ENCODE data around the gene REG3G. TPM values are rescaled to one million over a fixed set of nuclear protein-coding genes. Genes with fewer than 3 reads are reported as not detected.

The REG3G gene
- not detected for total RNA-seq (ENCODE audit: unreplicated experiment)
- long read RNA-seq = 0 reads

DNA sequence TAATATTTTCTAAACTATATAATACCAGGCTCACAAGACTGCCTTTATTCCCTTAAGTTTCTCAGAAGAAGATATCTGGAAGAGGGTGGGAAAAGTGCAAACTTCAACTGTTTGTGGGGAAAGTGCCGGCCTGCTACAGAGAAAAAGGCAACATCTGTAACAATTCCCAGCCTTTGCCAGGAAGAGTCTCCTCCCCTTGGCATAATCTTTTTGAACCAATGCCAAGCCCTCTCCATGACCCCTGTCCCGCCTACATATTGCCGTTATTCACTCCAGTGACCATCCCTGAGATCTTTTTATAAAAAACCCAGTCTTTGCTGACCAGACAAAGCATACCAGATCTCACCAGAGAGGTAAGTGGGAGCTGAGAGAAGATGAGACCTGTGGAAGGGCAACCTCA, at the start of gene REG3G:
TSS of gene REG3G (plus strand) at position 282 of the 400 bp plus-strand sequence. CDS start 392 bp downstream, outside the sequence.
- no peaks in the 10 kb centered on the region for H3K4me1 Mint-ChIP-seq (ENCODE audit: unreplicated experiment)
- H3K4me3 Mint-ChIP-seq (ENCODE audit: unreplicated experiment) = no peak within 1 kb of the TSS
- DNase-seq (ENCODE audit: low spot score) = no peak
- no peaks in the 10 kb centered on the region for H3K27me3 Mint-ChIP-seq (ENCODE audit: unreplicated experiment)
- no peaks in the 10 kb centered on the region for H3K9me3 Mint-ChIP-seq (ENCODE audit: unreplicated experiment)
- H3K36me3 Mint-ChIP-seq (ENCODE audit: low read depth, unreplicated experiment) = no peaks in the 10 kb centered on the region
- no peak within 1 kb of the TSS for H3K27ac Mint-ChIP-seq (ENCODE audit: unreplicated experiment)
- TF ChIP-seq, protein P1, sequence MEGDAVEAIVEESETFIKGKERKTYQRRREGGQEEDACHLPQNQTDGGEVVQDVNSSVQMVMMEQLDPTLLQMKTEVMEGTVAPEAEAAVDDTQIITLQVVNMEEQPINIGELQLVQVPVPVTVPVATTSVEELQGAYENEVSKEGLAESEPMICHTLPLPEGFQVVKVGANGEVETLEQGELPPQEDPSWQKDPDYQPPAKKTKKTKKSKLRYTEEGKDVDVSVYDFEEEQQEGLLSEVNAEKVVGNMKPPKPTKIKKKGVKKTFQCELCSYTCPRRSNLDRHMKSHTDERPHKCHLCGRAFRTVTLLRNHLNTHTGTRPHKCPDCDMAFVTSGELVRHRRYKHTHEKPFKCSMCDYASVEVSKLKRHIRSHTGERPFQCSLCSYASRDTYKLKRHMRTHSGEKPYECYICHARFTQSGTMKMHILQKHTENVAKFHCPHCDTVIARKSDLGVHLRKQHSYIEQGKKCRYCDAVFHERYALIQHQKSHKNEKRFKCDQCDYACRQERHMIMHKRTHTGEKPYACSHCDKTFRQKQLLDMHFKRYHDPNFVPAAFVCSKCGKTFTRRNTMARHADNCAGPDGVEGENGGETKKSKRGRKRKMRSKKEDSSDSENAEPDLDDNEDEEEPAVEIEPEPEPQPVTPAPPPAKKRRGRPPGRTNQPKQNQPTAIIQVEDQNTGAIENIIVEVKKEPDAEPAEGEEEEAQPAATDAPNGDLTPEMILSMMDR (IDR thresholded peaks at IDR 0.05; ENCODE audit: unreplicated experiment) = no peak

DNA sequence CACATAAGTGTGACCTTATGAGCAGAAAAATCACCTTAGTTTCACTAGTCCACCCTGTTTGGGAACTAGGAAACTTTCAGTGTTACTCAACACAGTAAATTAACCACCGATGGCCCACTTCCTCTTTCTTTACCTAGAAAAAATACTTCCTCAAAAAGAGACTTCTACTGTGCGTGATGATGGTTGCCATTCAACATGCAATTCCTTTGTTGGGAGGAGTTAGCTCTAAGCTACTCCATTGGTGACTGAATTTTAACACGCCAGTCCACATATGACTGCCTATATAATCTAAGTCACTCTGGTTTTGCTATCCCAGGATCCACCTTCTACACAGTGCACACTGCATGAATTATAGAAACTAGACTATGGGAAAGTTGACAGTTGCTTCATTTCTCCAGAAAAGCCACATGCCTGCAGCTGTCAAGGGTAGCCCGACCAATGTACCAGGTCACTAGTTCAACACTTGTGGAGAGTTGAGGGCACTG, 47.8 kb upstream of the REG3G start:
- Mint-ChIP-seq H3K27me3 (ENCODE audit: unreplicated experiment) (no peaks in the 10 kb centered on the region), H3K9me3 (ENCODE audit: unreplicated experiment) (no peaks in the 10 kb centered on the region), H3K36me3 (ENCODE audit: low read depth, unreplicated experiment) (no peaks in the 10 kb centered on the region), H3K27ac (ENCODE audit: unreplicated experiment) (no peak overlapping the region), H3K4me3 (ENCODE audit: unreplicated experiment) (no peak overlapping the region), H3K4me1 (ENCODE audit: unreplicated experiment) (peaks cover 16% of the 10 kb centered on the region)
- DNase-seq (ENCODE audit: low spot score) = no peak
- TF ChIP-seq, protein P1 (IDR thresholded peaks at IDR 0.05; ENCODE audit: unreplicated experiment) = no peak

DNA sequence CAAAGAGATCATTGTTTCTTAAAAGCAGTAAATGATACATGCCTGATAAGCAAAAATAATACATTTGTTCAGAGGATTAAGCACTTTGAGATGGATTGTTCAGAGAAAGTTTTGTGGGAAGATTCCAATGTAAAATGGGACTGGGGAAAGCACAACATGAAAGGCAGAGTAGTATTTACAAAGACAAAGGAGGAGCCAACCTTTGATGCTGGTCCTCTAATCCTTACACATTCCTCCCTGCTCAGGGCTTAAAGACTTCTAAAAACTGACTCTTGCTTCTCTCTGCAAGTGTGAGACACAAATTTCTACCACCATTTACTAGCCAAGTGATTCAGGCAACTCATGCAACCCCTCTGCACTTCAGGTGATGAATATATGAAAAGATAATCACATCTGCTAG, 47.2 kb upstream of the REG3G start:
- no peak overlapping the region for H3K4me3 Mint-ChIP-seq (ENCODE audit: unreplicated experiment)
- H3K4me1 Mint-ChIP-seq (ENCODE audit: unreplicated experiment) = peaks cover 22% of the 10 kb centered on the region
- no peaks in the 10 kb centered on the region for H3K36me3 Mint-ChIP-seq (ENCODE audit: low read depth, unreplicated experiment)
- TF ChIP-seq, protein P1 (IDR thresholded peaks at IDR 0.05; ENCODE audit: unreplicated experiment) = no peak
- DNase-seq (ENCODE audit: low spot score) = no peak
- no peak overlapping the region for H3K27ac Mint-ChIP-seq (ENCODE audit: unreplicated experiment)
- no peaks in the 10 kb centered on the region for H3K27me3 Mint-ChIP-seq (ENCODE audit: unreplicated experiment)
- H3K9me3 Mint-ChIP-seq (ENCODE audit: unreplicated experiment) = no peaks in the 10 kb centered on the region

DNA sequence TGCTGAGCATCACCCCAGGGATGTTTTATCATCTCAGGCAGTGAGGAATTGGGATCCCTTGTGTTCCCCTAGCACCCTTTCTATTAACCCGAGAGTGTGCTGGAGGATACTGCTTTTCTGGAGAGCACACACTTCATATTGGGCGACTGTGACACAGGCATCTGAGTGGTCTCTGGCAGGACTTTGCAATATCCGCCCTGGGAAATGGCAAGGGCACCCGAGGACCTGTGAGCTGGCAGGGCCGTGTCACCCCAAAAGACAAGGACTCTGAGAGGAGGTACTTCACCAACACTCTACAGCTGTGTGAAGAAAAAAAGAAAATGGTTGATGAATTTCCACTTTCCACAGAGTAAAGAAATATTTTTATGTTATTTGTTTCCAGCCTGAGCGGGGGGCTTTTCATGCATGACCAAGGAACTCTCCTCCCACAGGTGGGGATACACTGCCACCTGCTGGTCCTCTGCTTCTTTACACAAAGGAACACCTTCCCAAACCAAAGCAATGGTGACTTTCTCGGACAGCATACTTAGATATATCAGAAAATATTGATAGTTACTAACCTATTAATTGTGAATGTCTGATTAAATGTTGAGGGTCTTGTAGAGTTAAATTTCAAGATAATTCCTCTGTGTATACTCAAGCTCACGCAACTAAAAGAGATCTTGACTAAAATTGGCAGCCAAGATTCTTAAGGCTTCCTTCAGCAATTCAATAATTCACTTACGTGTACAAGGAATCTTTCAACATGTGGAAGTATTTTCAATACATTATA, 45.9 kb upstream of the REG3G start:
- Mint-ChIP-seq H3K27ac (ENCODE audit: unreplicated experiment) (no peak overlapping the region), H3K4me1 (ENCODE audit: unreplicated experiment) (peaks cover 30% of the 10 kb centered on the region), H3K27me3 (ENCODE audit: unreplicated experiment) (no peaks in the 10 kb centered on the region), H3K36me3 (ENCODE audit: low read depth, unreplicated experiment) (no peaks in the 10 kb centered on the region), H3K9me3 (ENCODE audit: unreplicated experiment) (no peaks in the 10 kb centered on the region), H3K4me3 (ENCODE audit: unreplicated experiment) (no peak overlapping the region)
- TF ChIP-seq, protein P1 (IDR thresholded peaks at IDR 0.05; ENCODE audit: unreplicated experiment) = peak; percentile 80
- peak; percentile 81 for DNase-seq (ENCODE audit: low spot score)

DNA sequence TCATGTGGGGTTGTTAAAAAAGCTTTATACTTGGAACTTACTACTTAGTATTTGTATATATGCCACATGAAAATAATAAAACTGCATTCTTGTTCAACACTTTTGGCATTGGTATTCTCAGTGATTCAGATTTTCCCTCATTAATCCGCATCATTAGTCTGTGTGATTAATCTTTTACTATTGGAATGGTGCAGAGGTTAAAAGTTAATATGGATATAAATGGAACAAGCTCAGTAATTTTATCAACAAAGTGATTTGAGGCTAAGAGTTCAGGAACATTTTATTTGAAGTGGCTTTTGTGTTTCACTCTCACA, 45.4 kb upstream of the REG3G start:
- H3K9me3 Mint-ChIP-seq (ENCODE audit: unreplicated experiment) = no peaks in the 10 kb centered on the region
- H3K27ac Mint-ChIP-seq (ENCODE audit: unreplicated experiment) = no peak overlapping the region
- no peak overlapping the region for H3K4me3 Mint-ChIP-seq (ENCODE audit: unreplicated experiment)
- no peaks in the 10 kb centered on the region for H3K27me3 Mint-ChIP-seq (ENCODE audit: unreplicated experiment)
- TF ChIP-seq, protein P1 (IDR thresholded peaks at IDR 0.05; ENCODE audit: unreplicated experiment) = no peak
- no peak for DNase-seq (ENCODE audit: low spot score)
- H3K4me1 Mint-ChIP-seq (ENCODE audit: unreplicated experiment) = peaks cover 30% of the 10 kb centered on the region
- no peaks in the 10 kb centered on the region for H3K36me3 Mint-ChIP-seq (ENCODE audit: low read depth, unreplicated experiment)

Data from endothelial cell (in vitro differentiated cells).